NCI-H1417 (cell line): ENCODE data around the gene MATCAP1.

Source experiments
- DNase-seq, 3 experiments: peaks; one replicate each; lab custom pipeline; 2025; lab: John Stamatoyannopoulos, UW

MATCAP1 gene

DNA sequence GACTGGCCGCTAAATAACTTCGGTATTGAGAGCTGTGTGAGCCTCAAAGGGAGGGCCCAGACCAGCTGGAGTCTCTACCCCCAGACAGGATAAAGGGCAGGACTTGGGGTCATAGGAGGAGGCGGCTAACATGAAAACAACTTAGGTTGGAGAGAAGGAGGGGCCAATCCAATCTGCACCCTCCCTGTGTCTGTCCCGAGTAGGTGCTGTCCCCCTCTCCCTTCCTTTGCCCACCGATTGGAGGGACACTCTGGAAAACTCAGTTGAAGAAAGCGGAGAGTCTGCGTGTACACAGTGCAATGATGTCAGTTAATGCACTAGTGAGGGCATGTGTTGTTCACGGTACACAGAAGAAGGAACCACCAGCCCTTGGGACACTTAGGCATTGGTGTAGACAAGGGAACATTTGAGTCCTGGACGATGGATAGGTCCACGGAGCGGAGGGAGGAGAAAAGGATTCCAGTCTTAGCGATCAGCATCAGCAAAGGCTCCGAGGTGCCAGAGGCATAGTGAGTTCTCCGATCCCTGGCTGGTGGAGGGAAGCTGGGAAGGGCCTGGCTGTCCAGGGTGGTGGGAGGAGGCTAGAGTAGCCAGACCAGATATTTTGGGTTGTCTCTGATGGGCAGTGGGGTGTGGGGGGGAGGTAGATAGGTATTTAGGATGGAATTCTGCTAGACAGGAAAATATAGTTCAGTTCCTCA lies 12.7 kb downstream of the MATCAP1 start:
- DNase-seq = no peak

GRCh38 chr16:67170168-67170948 lies 13.4 kb downstream of the MATCAP1 start, which contains the start of gene NOL3:
TSS of gene NOL3 (plus strand) at chr16:67170538.
- peak; percentile 47 to 84 (median 80) for DNase-seq

DNA sequence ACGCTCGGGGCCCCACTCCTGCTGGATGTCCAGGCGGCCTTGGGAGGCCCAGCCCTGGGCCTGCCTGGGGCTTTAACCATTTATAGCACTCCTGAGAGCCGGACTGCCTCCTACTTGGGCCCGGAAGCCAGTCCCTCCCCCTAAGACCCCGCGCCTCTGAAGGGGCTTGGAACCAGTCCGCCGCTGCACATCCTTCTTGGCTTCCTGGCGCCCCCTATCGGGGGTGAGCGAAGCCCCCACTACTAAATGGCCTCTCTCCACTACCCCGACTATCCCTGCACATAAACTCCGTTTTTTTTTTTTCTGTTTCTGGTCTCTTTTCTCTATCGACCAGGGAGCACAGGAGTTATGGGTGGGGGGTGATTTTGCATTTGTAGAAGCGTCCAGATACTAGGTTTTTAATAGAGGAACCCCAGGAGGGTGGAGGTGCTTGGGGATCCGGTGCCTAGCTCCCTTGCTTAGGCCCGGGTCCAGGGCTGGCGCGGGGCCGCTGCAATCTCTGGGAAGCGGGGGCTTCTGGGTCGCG lies 14.1 kb downstream of the MATCAP1 start:
- DNase-seq = peak in 1 of 3 experiments; percentile 39

DNA sequence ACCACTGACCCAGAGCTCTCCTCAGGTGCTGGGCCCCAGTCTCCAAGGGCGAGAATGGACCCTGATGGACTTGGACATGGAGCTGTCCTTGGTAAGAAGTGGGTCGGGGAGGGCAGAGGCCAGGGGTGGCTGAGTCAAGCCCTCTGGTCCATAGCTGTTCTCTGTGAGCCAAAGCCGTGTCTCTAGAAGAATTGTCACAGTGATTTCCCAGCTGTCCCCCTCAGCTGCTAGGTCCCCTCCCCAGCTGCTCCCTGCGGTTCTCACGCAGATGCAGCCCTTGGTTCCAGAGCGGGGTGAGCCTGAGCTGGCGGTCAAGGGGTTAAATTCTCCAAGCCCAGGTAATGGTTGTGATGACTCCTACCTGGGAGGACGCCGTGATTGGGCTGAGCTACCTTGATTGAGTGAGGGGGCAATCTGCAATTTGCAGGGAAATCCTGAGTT lies 14.7 kb downstream of the MATCAP1 start:
- DNase-seq = no peak

GRCh38 chr16:67167588-67167987 lies 16.2 kb downstream of the MATCAP1 start:
- DNase-seq = no peak

- no peak for DNase-seq
Observed at GRCh38 chr16:67166598-67167168, 17.1 kb downstream of the MATCAP1 start.

GRCh38 chr16:67166110-67166547 lies 17.6 kb downstream of the MATCAP1 start:
- no peak for DNase-seq

DNA sequence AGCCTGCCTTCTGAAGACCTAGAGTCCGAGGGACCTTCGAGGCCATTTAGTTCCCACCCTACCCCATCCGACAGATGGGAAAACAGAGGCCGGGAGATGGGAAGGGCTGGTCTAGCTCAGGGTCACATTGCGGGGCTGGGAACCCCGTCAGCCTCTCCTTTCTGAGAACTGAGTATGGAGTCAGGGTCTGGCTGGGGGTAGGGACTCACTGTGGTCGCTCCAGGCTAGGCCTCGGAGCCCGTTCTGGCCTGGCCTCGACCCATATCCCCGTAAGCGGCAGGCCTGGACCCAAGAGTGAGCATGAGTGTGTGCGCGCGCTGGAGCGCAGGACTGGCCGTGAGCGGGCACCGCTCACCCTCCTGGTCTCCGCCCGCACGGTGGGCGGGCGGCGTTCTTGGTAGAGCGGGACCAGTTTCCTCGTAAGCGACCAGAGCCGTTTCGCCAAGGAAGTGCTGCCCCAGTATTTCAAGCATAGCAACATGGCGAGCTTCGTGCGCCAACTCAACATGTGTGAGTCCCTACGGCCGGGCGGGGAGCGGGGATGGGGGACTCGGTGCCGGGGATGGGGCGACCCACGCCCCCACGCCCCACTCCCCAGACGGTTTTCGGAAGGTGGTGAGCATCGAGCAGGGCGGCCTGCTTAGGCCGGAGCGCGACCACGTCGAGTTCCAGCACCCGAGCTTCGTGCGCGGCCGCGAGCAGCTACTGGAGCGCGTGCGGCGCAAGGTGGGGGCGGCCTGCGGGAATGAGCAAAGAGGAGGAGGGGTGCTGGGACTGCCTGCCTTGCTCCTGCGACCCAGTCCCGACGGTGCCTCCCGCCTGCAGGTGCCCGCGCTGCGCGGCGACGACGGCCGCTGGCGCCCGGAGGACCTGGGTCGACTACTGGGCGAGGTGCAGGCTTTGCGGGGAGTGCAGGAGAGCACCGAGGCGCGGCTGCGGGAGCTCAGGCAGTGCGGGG lies 18.4 kb downstream of the MATCAP1 start:
- DNase-seq = no peak

DNA sequence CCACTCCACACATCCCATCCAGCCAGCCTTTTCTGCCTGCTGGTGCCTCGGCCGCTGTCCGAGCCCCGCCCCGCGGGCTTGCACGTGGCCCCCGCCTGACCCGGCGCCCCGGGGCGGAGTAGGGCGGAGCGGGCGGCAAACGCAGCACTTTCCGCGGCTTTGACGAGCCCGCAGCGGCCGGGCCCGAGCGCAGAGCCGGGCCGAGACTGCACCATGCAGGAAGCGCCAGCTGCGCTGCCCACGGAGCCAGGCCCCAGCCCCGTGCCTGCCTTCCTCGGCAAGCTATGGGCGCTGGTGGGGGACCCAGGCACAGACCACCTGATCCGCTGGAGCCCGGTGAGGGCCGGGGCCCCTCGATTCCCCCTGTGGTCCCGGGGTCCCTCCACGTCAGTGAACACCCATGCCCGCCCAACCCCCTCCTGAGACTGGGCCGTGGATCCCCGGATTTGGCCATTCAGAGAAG lies 19.1 kb downstream of the MATCAP1 start, which contains the start of gene HSF4:
Gene HSF4, plus strand, starts transcription at position 147 of the 463 bp plus-strand sequence. Its CDS starts 67 bp downstream, at position 214.
- DNase-seq = peak; percentile 19 to 69 (median 59)

DNA sequence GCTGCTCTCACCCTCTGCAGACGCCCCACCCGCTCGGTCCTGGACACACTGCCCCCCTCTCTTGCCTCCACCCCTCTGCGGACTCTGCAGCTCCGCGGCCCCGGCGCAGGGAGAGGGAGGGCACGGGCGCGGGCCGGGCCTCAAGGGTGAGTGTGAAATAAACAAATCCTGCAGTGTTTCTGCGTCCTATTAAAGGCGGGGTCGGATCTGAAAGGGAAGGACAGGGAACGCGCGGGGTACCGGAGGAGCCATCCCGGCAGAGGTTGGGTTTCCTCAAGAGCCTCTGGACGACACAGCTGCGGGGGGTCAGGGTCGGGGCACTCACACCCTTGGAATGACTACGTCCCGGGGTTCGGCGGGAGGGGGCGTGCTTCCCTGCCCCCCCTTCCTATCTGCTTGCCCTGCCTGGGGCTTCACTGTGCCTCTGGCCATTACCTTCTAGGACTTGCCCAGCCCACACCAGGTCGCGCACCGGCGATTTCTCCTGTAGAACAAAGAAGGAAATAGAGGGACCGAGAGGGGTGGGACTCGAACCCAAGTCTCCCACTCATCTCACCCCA lies 19.7 kb downstream of the MATCAP1 start:
- peak; percentile 14 to 84 (median 78) for DNase-seq

GRCh38 chr16:67163164-67163998 lies 20.4 kb downstream of the MATCAP1 start:
- DNase-seq = peak; percentile 78 to 98 (median 92)

- no peak for DNase-seq
Observed at GRCh38 chr16:67162506-67163163, 21.1 kb downstream of the MATCAP1 start.

GRCh38 chr16:67161595-67162058 lies 22.1 kb downstream of the MATCAP1 start:
- no peak for DNase-seq

DNA sequence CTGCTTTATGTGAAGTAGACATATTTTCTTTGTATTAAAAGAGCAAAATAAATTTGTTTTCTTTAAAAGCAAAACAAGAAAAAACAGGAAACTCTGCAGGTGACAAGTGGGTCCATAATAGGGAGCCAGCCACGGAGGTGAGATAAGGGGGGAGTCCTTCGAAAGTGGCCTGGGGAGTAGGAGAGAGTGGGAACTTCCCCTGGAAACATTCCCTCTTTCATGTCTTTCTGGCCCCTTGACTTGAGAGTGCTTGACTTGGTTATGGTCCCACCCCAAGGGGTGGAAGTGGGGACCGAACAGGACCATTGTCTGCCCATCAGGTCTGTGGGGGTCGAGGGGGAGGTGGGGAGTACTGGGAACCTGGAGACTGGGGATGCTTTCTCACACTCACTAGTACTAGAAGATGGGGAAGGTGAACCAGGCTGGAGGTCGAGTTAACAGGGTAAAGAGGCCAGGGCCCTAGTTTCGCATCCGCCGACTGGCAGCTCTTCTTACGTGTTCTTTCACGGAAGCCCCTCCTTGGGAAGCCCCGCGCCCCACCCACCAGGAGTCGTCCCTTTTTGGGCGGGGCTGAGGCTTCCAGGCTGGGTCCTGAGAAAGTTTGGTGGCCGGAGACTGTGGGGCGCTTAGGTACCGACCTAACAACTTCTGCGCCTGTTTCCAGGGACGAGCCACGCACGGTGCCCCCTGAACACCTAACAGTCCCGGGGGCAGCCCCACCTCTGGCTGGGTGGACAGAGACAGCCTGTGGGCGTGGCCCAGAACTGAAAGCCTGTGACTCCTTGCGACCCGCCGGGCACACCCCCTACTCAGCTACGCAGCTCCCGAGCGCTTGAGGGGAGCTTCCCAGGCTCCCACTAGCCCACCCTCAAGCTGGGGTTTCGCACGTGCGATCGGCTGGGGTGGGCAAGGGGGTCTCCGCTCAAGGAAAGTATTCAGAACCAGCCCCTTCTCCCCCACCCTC lies 24.8 kb downstream of the MATCAP1 start:
- peak in 1 of 3 experiments; percentile 29 for DNase-seq

- DNase-seq = no peak
Observed at GRCh38 chr16:67157892-67158635, 25.7 kb downstream of the MATCAP1 start.

GRCh38 chr16:67157106-67157748 lies 26.5 kb downstream of the MATCAP1 start:
- no peak for DNase-seq
